ENCODE measurements around the gene CAP1.

GRCh38 chr1:40102038-40102437 is 61.5 kb downstream of the CAP1 start:
- TF ChIP-seq CTCF (IDR thresholded peaks at IDR 0.05) (no peak), ZFX (IDR thresholded peaks at IDR 0.05; ENCODE audit: borderline replicate concordance) (no peak)
